C4-2B (cell line): ENCODE measurements around the gene MYO1E.

Experiments used
- ZFX ChIP-seq: fragments of 450-650 bp; IDR thresholded peaks from 2 replicates; pipeline ENCODE4 v1.6.1; 2017
- TF ChIP-seq, protein P1 (sequence below): fragments of 450-650 bp; conservative IDR thresholded peaks from 2 replicates; pipeline ENCODE4 v1.5.1; 2017; ENCODE audit warnings: mild to moderate bottlenecking

DNA sequence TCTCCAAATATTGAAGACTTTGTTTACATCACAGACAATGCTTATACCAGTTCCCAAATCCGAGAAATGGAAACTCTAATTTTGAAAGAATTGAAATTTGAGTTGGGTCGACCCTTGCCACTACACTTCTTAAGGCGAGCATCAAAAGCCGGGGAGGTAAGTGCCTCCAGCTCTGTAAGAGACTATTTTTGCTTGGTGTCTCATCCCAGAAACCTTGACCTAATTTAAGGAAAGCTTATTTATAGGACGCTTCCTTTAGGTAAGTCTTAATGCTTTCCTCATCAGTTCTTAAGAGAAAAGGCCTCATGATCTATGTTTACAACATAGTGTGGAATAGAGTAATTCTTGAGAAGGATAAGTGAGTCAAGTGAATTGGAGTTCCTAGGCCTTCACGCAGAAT is 255.9 kb downstream of the MYO1E start:
- TF ChIP-seq, protein P1, sequence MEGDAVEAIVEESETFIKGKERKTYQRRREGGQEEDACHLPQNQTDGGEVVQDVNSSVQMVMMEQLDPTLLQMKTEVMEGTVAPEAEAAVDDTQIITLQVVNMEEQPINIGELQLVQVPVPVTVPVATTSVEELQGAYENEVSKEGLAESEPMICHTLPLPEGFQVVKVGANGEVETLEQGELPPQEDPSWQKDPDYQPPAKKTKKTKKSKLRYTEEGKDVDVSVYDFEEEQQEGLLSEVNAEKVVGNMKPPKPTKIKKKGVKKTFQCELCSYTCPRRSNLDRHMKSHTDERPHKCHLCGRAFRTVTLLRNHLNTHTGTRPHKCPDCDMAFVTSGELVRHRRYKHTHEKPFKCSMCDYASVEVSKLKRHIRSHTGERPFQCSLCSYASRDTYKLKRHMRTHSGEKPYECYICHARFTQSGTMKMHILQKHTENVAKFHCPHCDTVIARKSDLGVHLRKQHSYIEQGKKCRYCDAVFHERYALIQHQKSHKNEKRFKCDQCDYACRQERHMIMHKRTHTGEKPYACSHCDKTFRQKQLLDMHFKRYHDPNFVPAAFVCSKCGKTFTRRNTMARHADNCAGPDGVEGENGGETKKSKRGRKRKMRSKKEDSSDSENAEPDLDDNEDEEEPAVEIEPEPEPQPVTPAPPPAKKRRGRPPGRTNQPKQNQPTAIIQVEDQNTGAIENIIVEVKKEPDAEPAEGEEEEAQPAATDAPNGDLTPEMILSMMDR = no peak
- TF ChIP-seq ZFX = no peak
